ENCODE measurements around the gene EXOSC5.

DNA sequence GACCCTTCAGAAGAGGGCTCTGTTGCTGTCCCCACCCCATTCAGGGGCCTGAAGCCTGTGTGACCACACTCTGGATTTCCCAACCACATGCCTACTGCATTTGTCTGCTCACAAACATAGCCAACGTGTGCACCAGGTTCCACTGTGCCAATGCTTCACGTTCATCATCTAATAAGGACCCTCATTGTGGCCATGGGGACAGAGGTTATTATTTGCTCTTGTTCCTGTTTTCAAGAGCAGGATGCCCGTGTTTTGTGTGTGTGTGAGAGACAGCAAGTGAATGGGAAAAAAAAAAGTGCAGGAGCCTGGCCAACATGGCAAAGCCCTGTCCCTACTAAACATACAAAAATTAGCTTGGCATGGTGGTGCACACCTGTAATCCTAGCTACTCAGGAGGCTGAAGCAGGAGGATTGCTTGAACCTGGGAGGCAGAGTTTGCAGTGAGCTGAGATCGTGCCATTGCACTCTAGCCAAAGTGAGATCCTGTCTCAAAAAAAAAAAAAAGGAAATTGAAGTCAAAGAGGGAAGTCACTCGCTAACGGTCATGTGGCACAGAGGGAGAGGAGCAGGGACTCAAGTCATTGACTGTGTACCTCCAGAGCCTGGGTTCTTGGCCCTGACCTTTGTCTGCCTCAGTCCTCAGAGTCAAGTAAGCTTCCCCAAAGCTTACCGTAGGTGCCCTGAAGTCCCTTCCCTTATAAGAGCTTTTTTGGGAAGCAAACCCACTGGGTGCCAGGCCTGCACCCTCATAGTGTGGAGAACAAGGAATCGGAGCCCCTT, 23.1 kb upstream of the EXOSC5 start:
- TF ChIP-seq, protein P1, sequence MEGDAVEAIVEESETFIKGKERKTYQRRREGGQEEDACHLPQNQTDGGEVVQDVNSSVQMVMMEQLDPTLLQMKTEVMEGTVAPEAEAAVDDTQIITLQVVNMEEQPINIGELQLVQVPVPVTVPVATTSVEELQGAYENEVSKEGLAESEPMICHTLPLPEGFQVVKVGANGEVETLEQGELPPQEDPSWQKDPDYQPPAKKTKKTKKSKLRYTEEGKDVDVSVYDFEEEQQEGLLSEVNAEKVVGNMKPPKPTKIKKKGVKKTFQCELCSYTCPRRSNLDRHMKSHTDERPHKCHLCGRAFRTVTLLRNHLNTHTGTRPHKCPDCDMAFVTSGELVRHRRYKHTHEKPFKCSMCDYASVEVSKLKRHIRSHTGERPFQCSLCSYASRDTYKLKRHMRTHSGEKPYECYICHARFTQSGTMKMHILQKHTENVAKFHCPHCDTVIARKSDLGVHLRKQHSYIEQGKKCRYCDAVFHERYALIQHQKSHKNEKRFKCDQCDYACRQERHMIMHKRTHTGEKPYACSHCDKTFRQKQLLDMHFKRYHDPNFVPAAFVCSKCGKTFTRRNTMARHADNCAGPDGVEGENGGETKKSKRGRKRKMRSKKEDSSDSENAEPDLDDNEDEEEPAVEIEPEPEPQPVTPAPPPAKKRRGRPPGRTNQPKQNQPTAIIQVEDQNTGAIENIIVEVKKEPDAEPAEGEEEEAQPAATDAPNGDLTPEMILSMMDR (IDR thresholded peaks at IDR 0.05; ENCODE audit: low read depth, low read length) = no peak
- no peak for TF ChIP-seq POLR2A (IDR thresholded peaks at IDR 0.05; ENCODE audit: extremely low read depth, insufficient read length)
